H1 (cell line): Measurements from ENCODE around the gene NDEL1. TPM values are rescaled to one million over a fixed set of nuclear protein-coding genes. Genes with fewer than 3 reads are reported as not detected.

ENCODE experiments used
- CTCF ChIA-PET: fragments of 300-600 bp; sonication (Branson Sonifier 250); formaldehyde crosslinking; loops from one replicate; lab custom pipeline; 2021; ENCODE audit not compliant: partially characterized antibody; lab: Charles Lee
- POLR2A ChIA-PET: fragments of 300-600 bp; sonication (Branson Sonifier 250); formaldehyde crosslinking; loops from one replicate; lab custom pipeline; 2021; ENCODE audit warnings: inconsistent platforms; ENCODE audit not compliant: partially characterized antibody; lab: Charles Lee
- DNase-seq, 2 experiments: peaks; one replicate each; pipeline versions ENCODE4 v3.0.0 to v3.0.0-alpha.2; 2010 to 2022; ENCODE audit warnings: low spot score in 2 of 2, low read depth in 1 of 2, mixed read lengths in 1 of 2
- FAIRE-seq: peaks from 2 replicates; lab custom pipeline; 2011; peaks lifted over from hg19 to GRCh38; lab: Jason Lieb, UNC
- H2AFZ ChIP-seq: 2 replicates; pipeline ENCODE4 v1.8.1; 2012; ENCODE audit warnings: low read length, inconsistent platforms
- H2AK5ac ChIP-seq: 2 replicates; pipeline ENCODE4 v1.6.1; 2013; ENCODE audit warnings: low read depth, low read length
- H2BK120ac ChIP-seq: replicated peaks from 2 replicates; pipeline ENCODE3; 2013; ENCODE audit warnings: low read depth, low read length, inconsistent platforms
- H2BK12ac ChIP-seq: 2 replicates; pipeline ENCODE4 v1.6.1; 2013; ENCODE audit warnings: low read depth, low read length
- H2BK15ac ChIP-seq: 2 replicates; pipeline ENCODE4 v1.6.1; 2013; ENCODE audit warnings: low read length
- H2BK20ac ChIP-seq: 2 replicates; pipeline ENCODE4 v1.6.1; 2013; ENCODE audit warnings: low read length
- H2BK5ac ChIP-seq: 2 replicates; pipeline ENCODE4 v1.6.1; 2013; ENCODE audit warnings: low read depth, low read length
- H3K14ac ChIP-seq: 2 replicates; pipeline ENCODE4 v1.6.1; 2013; ENCODE audit warnings: inconsistent platforms; ENCODE audit not compliant: insufficient read length
- H3K18ac ChIP-seq: 2 replicates; pipeline ENCODE4 v1.6.1; 2013; ENCODE audit warnings: low read length; ENCODE audit errors: extremely low read depth
- H3K23ac ChIP-seq: 2 replicates; pipeline ENCODE4 v1.6.1; 2013; ENCODE audit warnings: inconsistent platforms; ENCODE audit not compliant: insufficient read length
- H3K23me2 ChIP-seq: 2 replicates; pipeline ENCODE4 v1.6.1; 2013; ENCODE audit warnings: low read depth, low read length
- H3K27ac ChIP-seq: 2 replicates; pipeline ENCODE4 v1.6.1; 2011; ENCODE audit warnings: low read depth, low read length, inconsistent platforms
- H3K27me3 ChIP-seq, 4 experiments: replicated peaks in 1 of 4; 1 replicate in 1 of 4; 2 replicates in 3 of 4; pipeline versions ENCODE4 v1.6.1 to v1.8.1; 2011 to 2013; ENCODE audit warnings: low read length in 3 of 4, mild to moderate bottlenecking in 3 of 4, inconsistent platforms in 2 of 4, mixed read lengths in 2 of 4, moderate library complexity in 1 of 4; ENCODE audit not compliant: control insufficient read depth in 3 of 4, insufficient read depth in 3 of 4; ENCODE audit errors: extremely low read depth in 1 of 4
- H3K36me3 ChIP-seq, 4 experiments: 2 replicates each; pipeline versions ENCODE4 v1.6.1 to v1.8.1; 2011 to 2013; ENCODE audit warnings: mild to moderate bottlenecking in 4 of 4, low read length in 3 of 4, moderate library complexity in 2 of 4, control low read depth in 1 of 4, inconsistent platforms in 1 of 4; ENCODE audit not compliant: insufficient read depth in 4 of 4, control insufficient read depth in 2 of 4
- H3K4ac ChIP-seq: replicated peaks from 2 replicates; pipeline ENCODE3; 2013; ENCODE audit warnings: low read length, low read depth, mixed read lengths, inconsistent platforms; ENCODE audit not compliant: insufficient read length
- H3K4me1 ChIP-seq, 4 experiments: replicated peaks in 1 of 4; 1 replicate in 1 of 4; 2 replicates in 3 of 4; pipeline versions ENCODE4 v1.6.1 to v1.8.1; 2011 to 2013; ENCODE audit warnings: low read length in 3 of 4, inconsistent platforms in 2 of 4, mixed read lengths in 1 of 4; ENCODE audit not compliant: insufficient read depth in 4 of 4, control insufficient read depth in 3 of 4
- H3K4me2 ChIP-seq, 2 experiments: 2 replicates each; pipeline versions ENCODE4 v1.6.1 to v1.8.1; 2011 to 2013; ENCODE audit warnings: low read depth in 2 of 2, low read length in 2 of 2, control low read depth in 1 of 2, inconsistent platforms in 1 of 2, mild to moderate bottlenecking in 1 of 2; ENCODE audit not compliant: insufficient read depth in 1 of 2
- H3K4me3 ChIP-seq, 4 experiments: fragments of 200-600, 300-600 bp in 1 of 4; sonication (generic), shearing (Covaris generic), sonication (Bioruptor Twin) in 1 of 4; 2 replicates each; pipeline versions ENCODE4 v1.5.1 to v1.8.1; 2011 to 2016; ENCODE audit warnings: low read length in 4 of 4, low read depth in 3 of 4, control low read depth in 2 of 4, inconsistent platforms in 2 of 4, mild to moderate bottlenecking in 2 of 4, mixed read lengths in 1 of 4, moderate library complexity in 1 of 4; ENCODE audit not compliant: insufficient read depth in 2 of 4; ENCODE audit errors: extremely low read depth in 1 of 4
- H3K56ac ChIP-seq: replicated peaks from 2 replicates; pipeline ENCODE3; 2013; ENCODE audit warnings: low read depth, mild to moderate bottlenecking, mixed read lengths, low read length, inconsistent platforms; ENCODE audit not compliant: insufficient read length
- H3K79me1 ChIP-seq: 2 replicates; pipeline ENCODE4 v1.6.1; 2013; ENCODE audit warnings: low read depth, low read length, control low read depth
- H3K79me2 ChIP-seq, 2 experiments: 2 replicates each; pipeline versions ENCODE4 v1.6.1 to v1.8.1; 2012 to 2013; ENCODE audit warnings: low read length in 2 of 2, mild to moderate bottlenecking in 2 of 2, inconsistent platforms in 1 of 2; ENCODE audit not compliant: insufficient read depth in 2 of 2, control insufficient read depth in 1 of 2
- H3K9ac ChIP-seq, 4 experiments: replicated peaks in 1 of 4; 1 replicate in 1 of 4; 2 replicates in 3 of 4; pipeline versions ENCODE4 v1.6.1 to v1.8.1; 2011 to 2013; ENCODE audit warnings: low read depth in 3 of 4, low read length in 3 of 4, control low read depth in 2 of 4, mild to moderate bottlenecking in 2 of 4, moderate library complexity in 2 of 4, inconsistent platforms in 1 of 4; ENCODE audit errors: extremely low read depth in 1 of 4
- H3K9me3 ChIP-seq, 2 experiments: 2 replicates each; pipeline versions ENCODE4 v1.6.1 to v1.8.1; 2012 to 2013; ENCODE audit warnings: mild to moderate bottlenecking in 2 of 2, moderate library complexity in 2 of 2, control low read depth in 1 of 2, inconsistent platforms in 1 of 2, low read depth in 1 of 2, low read length in 1 of 2, mixed read lengths in 1 of 2; ENCODE audit not compliant: insufficient read depth in 2 of 2
- H4K20me1 ChIP-seq, 2 experiments: replicated peaks in 1 of 2; 2 replicates each; pipeline versions ENCODE3 to v1.8.1; 2011 to 2013; ENCODE audit warnings: inconsistent platforms in 2 of 2, low read length in 2 of 2, mild to moderate bottlenecking in 1 of 2; ENCODE audit not compliant: insufficient read depth in 2 of 2, control insufficient read depth in 1 of 2
- H4K5ac ChIP-seq: 2 replicates; pipeline ENCODE4 v1.6.1; 2013; ENCODE audit warnings: low read length, low read depth, mixed read lengths, inconsistent platforms; ENCODE audit not compliant: insufficient read length
- H4K8ac ChIP-seq: 2 replicates; pipeline ENCODE4 v1.8.0; 2013; ENCODE audit warnings: mild to moderate bottlenecking, moderate library complexity, low read length, inconsistent platforms; ENCODE audit not compliant: insufficient read depth; ENCODE audit errors: extremely low read depth
- H4K91ac ChIP-seq: replicated peaks from 2 replicates; pipeline ENCODE3; 2013; ENCODE audit warnings: low read length, mixed read lengths, inconsistent platforms; ENCODE audit not compliant: insufficient read length
- EGR1 ChIP-seq: IDR thresholded peaks from 2 replicates; pipeline ENCODE4 v1.6.1; 2011; ENCODE audit warnings: low read depth, low read length, borderline replicate concordance
- GTF2F1 ChIP-seq: IDR thresholded peaks from 2 replicates; pipeline ENCODE4 v1.6.1; 2012; ENCODE audit warnings: low read depth, low read length, improper control_type of control experiment, borderline replicate concordance
- RAD21 ChIP-seq, 2 experiments: IDR thresholded peaks in 1 of 2; conservative IDR thresholded peaks in 1 of 2; 2 replicates each; pipeline ENCODE4 v1.6.1; 2011; ENCODE audit warnings: low read depth in 2 of 2, low read length in 2 of 2, improper control_type of control experiment in 1 of 2, inconsistent platforms in 1 of 2, mild to moderate bottlenecking in 1 of 2, moderate library complexity in 1 of 2
- TBP ChIP-seq: IDR thresholded peaks from 2 replicates; pipeline ENCODE4 v1.6.1; 2011; ENCODE audit warnings: low read depth, low read length, improper control_type of control experiment
- WGBS, 2 experiments: shearing (Covaris generic) in 1 of 2; methylation state at CpG; one replicate each; pipeline versions ENCODE4 v1.1.6 to v1.1.7; 2013 to 2015; ENCODE audit warnings: low lambda C conversion rate in 2 of 2, mixed read lengths in 2 of 2, inconsistent platforms in 1 of 2, low coverage in 1 of 2, missing lambda C conversion rate in 1 of 2; ENCODE audit not compliant: insufficient replicate concordance in 2 of 2, insufficient coverage in 1 of 2, insufficient read length in 1 of 2; ENCODE audit errors: extremely low coverage in 1 of 2, missing lambda C conversion rate in 1 of 2; 5-methylcytosine and 5-hydroxymethylcytosine counted together
- polyA plus RNA-seq, 7 experiments: library from polyadenylated mRNA; depleted of rRNA in 3 of 7; stranded (reverse) in 5 of 7; unstranded in 2 of 7; fragments of >200 nt in 5 of 7; fragments of 200-250 nt in 2 of 7; gene quantifications; 1 replicate in 5 of 7; 2 replicates in 1 of 7; 4 replicates in 1 of 7; pipeline versions ENCODE4 v1.2.1 to v1.2.3, GENCODE V29; 2011 to 2013; ENCODE audit warnings: missing spikeins in 2 of 7, mixed read lengths in 2 of 7
- total RNA-seq: library from RNA; stranded (reverse); fragmentation: NEBNext Ultra II Directional; extraction: Animal tissue kit (Norgen Biotek cat#: 25700); gene quantifications from 2 replicates; pipeline ENCODE4 v1.2.1, GENCODE V29; 2021

Gene NDEL1
- total and polyA plus RNA-seq, 2 of the 8 experiments (the other 6 are each of a cell fraction or from before 2014, with no cell fraction given): 31.1 to 32.9 TPM

DNA sequence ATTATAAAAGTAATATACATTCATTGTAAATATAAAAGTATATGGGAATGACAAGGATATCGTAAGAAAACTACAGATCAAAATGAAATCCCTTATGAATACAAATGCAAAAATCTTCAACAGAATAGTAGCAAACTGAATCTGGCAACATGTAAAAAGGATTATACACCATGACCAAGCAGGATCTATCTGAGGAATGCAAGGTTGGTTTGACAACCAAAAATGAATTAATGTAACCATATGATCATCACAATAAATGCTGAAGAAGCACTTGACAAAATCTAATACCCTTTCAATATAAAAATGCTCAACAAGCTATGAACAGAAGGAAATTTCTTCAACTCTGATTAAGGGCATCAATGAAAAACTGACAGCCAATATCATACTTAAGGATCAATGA is 48.8 kb downstream of the NDEL1 start:
- no peak overlapping the region for H3K4ac ChIP-seq

More for the DNA sequence above, 48.8 kb downstream of the NDEL1 start:
- Histone ChIP-seq H3K4me2 (no peak overlapping the region), H2AFZ (no peak overlapping the region), H3K79me2 (no peaks in the 10 kb centered on the region), H4K5ac (no peak overlapping the region), H2BK12ac (no peak overlapping the region), H3K23me2 (no peaks in the 10 kb centered on the region), H3K9ac (no peak overlapping the region), H3K27me3 (no peaks in the 10 kb centered on the region), H4K91ac (no peak overlapping the region), H2BK5ac (no peak overlapping the region), H3K4me1 (no peaks in the 10 kb centered on the region), H3K79me1 (no peaks in the 10 kb centered on the region; the same call in 1 of the 2 replicates), H4K20me1 (peaks cover 2 to 7% of the 10 kb centered on the region in 2 experiments), H4K8ac (no peak overlapping the region), H3K18ac (no peak overlapping the region), H3K27ac (no peak overlapping the region), H3K9me3 (no peaks in the 10 kb centered on the region), H3K14ac (no peak overlapping the region), H3K56ac (no peak overlapping the region), H2BK15ac (no peak overlapping the region), H2BK120ac (no peak overlapping the region), H3K36me3 (peaks cover 55 to 96% (median 76%) of the 10 kb centered on the region in 4 experiments), H2AK5ac (no peak overlapping the region), H3K23ac (no peak overlapping the region), H2BK20ac (no peak overlapping the region), H3K4me3 (no peak overlapping the region)
- TF ChIP-seq TBP (no peak), RAD21 (IDR thresholded peaks at IDR 0.05 in 1 of 2, conservative IDR thresholded peaks at IDR 0.05 in 1 of 2; ENCODE audit: low read depth in 2 of 2, low read length in 2 of 2) (no peak), GTF2F1 (no peak), EGR1 (no peak)
- FAIRE-seq (no peak), DNase-seq (no peak)
- ChIA-PET CTCF (interaction anchor here (0.7 kb wide), 1 partner anchor 123 kb away, joined by 3 read pairs; no protein-coding TSS in a partner anchor), POLR2A (no interaction called here)
- 93% methylated on average over 1 of the region's 1 CpG; no CpG with 5 or more reads in 1 of the 2 experiments for WGBS, 2 experiments
